Activated CD4-positive, alpha-beta T cell treated with anti-CD3 and anti-CD28 coated beads for 36 hours (primary cell): ENCODE measurements around the gene SOS2. TPM values are rescaled to one million over a fixed set of nuclear protein-coding genes. Genes with fewer than 3 reads are reported as not detected.
"Not testable (repeated sequence)": the region's sequence is repeated elsewhere in the genome, so short reads cannot be mapped to it uniquely, and the experiment has no call there.

Experiments used
- ATAC-seq: fragments of 200-7000 bp; cut with Tn5 transposase; one replicate; pipeline ENCODE4 v1.10.0; 2021; ENCODE audit warnings: mild to moderate bottlenecking, moderate library complexity
- CTCF ChIA-PET: fragments of 350-600 bp; sonication (Branson Sonifier 250); formaldehyde crosslinking; loops from one replicate; lab custom pipeline; 2021; ENCODE audit warnings: antibody characterized with exemption; lab: Charles Lee
- POLR2A ChIA-PET: fragments of 350-600 bp; sonication (Branson Sonifier 250); formaldehyde crosslinking; loops from one replicate; lab custom pipeline; 2021; ENCODE audit warnings: antibody characterized with exemption, inconsistent platforms; lab: Charles Lee
- DNase-seq: peaks from one replicate; pipeline ENCODE4 v3.0.0-alpha.2; 2020
- H3K27ac Mint-ChIP-seq: one replicate; pipeline ENCODE4 v1.8.0; 2021; ENCODE audit warnings: mixed read lengths
- H3K27me3 Mint-ChIP-seq: one replicate; pipeline ENCODE4 v1.8.0; 2021; ENCODE audit warnings: mixed read lengths
- H3K36me3 Mint-ChIP-seq: one replicate; pipeline ENCODE4 v1.8.0; 2021; ENCODE audit warnings: low read depth, mixed read lengths
- H3K4me1 Mint-ChIP-seq: one replicate; pipeline ENCODE4 v1.8.0; 2021; ENCODE audit warnings: mixed read lengths
- H3K4me3 Mint-ChIP-seq: one replicate; pipeline ENCODE4 v1.8.0; 2021; ENCODE audit warnings: mild to moderate bottlenecking, moderate library complexity, mixed read lengths
- H3K9me3 Mint-ChIP-seq: one replicate; pipeline ENCODE4 v1.8.0; 2021; ENCODE audit warnings: low read depth, mixed read lengths
- intact Hi-C, 2 experiments: fragments of 100-400 bp; cut with DNase I in 1 of 2; cut with micrococcal nuclease in 1 of 2; formaldehyde crosslinking; loops; one replicate each; pipeline versions ENCODE4 v1.14.2 to v1.15.1; 2022 to 2024; cut with DNase I, micrococcal nuclease
- total RNA-seq, 2 experiments: library from RNA; stranded (reverse); gene quantifications; one replicate each; pipeline ENCODE4 v1.2.3, GENCODE V29; 2021

SOS2 gene
- total RNA-seq, 2 experiments from 2014 or later: 20.2 to 20.9 TPM

- ChIA-PET POLR2A (no interaction called here), CTCF (interaction anchor here (0.6 to 0.7 kb wide), 2 partner anchors 333 to 380 kb away, joined by 3 to 4 read pairs; no protein-coding TSS in a partner anchor)
- Mint-ChIP-seq H3K36me3 (peaks cover 2% of the 10 kb centered on the region), H3K9me3 (no peaks in the 10 kb centered on the region), H3K27me3 (no peaks in the 10 kb centered on the region), H3K27ac (no peak overlapping the region), H3K4me3 (no peak overlapping the region), H3K4me1 (no peaks in the 10 kb centered on the region)
- intact Hi-C loops: no loop called here
- ATAC-seq (no peak), DNase-seq (no peak)
Observed at GRCh38 chr14:50186107-50186506, 45.3 kb downstream of the SOS2 start.

GRCh38 chr14:50173891-50174290 lies 57.5 kb downstream of the SOS2 start:
- Mint-ChIP-seq H3K27me3 (no peaks in the 10 kb centered on the region), H3K9me3 (no peaks in the 10 kb centered on the region), H3K36me3 (peaks cover 11% of the 10 kb centered on the region), H3K4me3 (no peak overlapping the region), H3K27ac (no peak overlapping the region), H3K4me1 (no peaks in the 10 kb centered on the region)
- DNase-seq (no peak), ATAC-seq (no peak)
- ChIA-PET CTCF (no interaction called here), POLR2A (no interaction called here)
- intact Hi-C loops: no loop called here

GRCh38 chr14:50171895-50172294 lies 59.5 kb downstream of the SOS2 start:
- CTCF ChIA-PET: no interaction called here
- no peak for ATAC-seq
- H3K4me1 Mint-ChIP-seq: no peaks in the 10 kb centered on the region
- no peak for DNase-seq
- no peaks in the 10 kb centered on the region for H3K27me3 Mint-ChIP-seq
- intact Hi-C loops: no loop called here
- no peak overlapping the region for H3K4me3 Mint-ChIP-seq
- no peaks in the 10 kb centered on the region for H3K9me3 Mint-ChIP-seq
- peaks cover 3% of the 10 kb centered on the region for H3K36me3 Mint-ChIP-seq
- POLR2A ChIA-PET: no interaction called here
- H3K27ac Mint-ChIP-seq: no peak overlapping the region

- H3K27ac Mint-ChIP-seq, CTCF ChIA-PET, POLR2A ChIA-PET, H3K4me1 Mint-ChIP-seq, H3K9me3 Mint-ChIP-seq, intact Hi-C loops, DNase-seq, H3K36me3 Mint-ChIP-seq, H3K4me3 Mint-ChIP-seq, ATAC-seq, H3K27me3 Mint-ChIP-seq: not testable (repeated sequence)
Observed at GRCh38 chr14:50167381-50167780, 64.0 kb downstream of the SOS2 start.

- Mint-ChIP-seq H3K9me3 (no peaks in the 10 kb centered on the region), H3K4me1 (no peaks in the 10 kb centered on the region), H3K27ac (no peak overlapping the region), H3K27me3 (no peaks in the 10 kb centered on the region), H3K36me3 (peaks cover 21% of the 10 kb centered on the region), H3K4me3 (no peak overlapping the region)
- intact Hi-C loops: no loop called here
- ATAC-seq: no peak
- ChIA-PET CTCF (interaction anchor here (0.6 kb wide), 1 partner anchor 15 kb away, joined by 3 read pairs; no protein-coding TSS in a partner anchor), POLR2A (no interaction called here)
- DNase-seq: no peak
Observed at GRCh38 chr14:50156111-50156510, 75.3 kb downstream of the SOS2 start.

- H3K4me1 Mint-ChIP-seq: no peaks in the 10 kb centered on the region
- H3K27me3 Mint-ChIP-seq: no peaks in the 10 kb centered on the region
- DNase-seq: no peak
- CTCF ChIA-PET: no interaction called here
- no peak for ATAC-seq
- POLR2A ChIA-PET: no interaction called here
- H3K4me3 Mint-ChIP-seq: no peak overlapping the region
- H3K27ac Mint-ChIP-seq: no peak overlapping the region
- H3K9me3 Mint-ChIP-seq: no peaks in the 10 kb centered on the region
- intact Hi-C loops: no loop called here
- peaks cover 14% of the 10 kb centered on the region for H3K36me3 Mint-ChIP-seq
Observed at GRCh38 chr14:50148799-50149198, 82.6 kb downstream of the SOS2 start.

- ChIA-PET CTCF (interaction anchor here (1.9 kb wide), 1 partner anchor 14 kb away, joined by 5 read pairs; no protein-coding TSS in a partner anchor), POLR2A (no interaction called here)
- H3K4me3 Mint-ChIP-seq: no peak overlapping the region
- H3K27me3 Mint-ChIP-seq: no peaks in the 10 kb centered on the region
- DNase-seq (no peak), ATAC-seq (no peak)
- H3K27ac Mint-ChIP-seq: no peak overlapping the region
- no peaks in the 10 kb centered on the region for H3K9me3 Mint-ChIP-seq
- intact Hi-C loops: no loop called here
- peaks cover 2% of the 10 kb centered on the region for H3K36me3 Mint-ChIP-seq
- no peaks in the 10 kb centered on the region for H3K4me1 Mint-ChIP-seq
Observed at GRCh38 chr14:50139192-50139591, 92.2 kb downstream of the SOS2 start.

- Mint-ChIP-seq H3K27ac (no peak overlapping the region), H3K4me3 (no peak overlapping the region), H3K4me1 (peaks cover 5% of the 10 kb centered on the region), H3K36me3 (peaks cover 12% of the 10 kb centered on the region), H3K27me3 (no peaks in the 10 kb centered on the region), H3K9me3 (no peaks in the 10 kb centered on the region)
- ATAC-seq (no peak), DNase-seq (no peak)
- ChIA-PET POLR2A (no interaction called here), CTCF (interaction anchor here (0.7 to 3.1 kb wide), 5 partner anchors 8 to 279 kb away, joined by 3 to 17 read pairs (median 3); partner anchors contain the start of gene NEMF)
- intact Hi-C loops: loop anchor here in 1 of 2 experiments (5.0 kb wide), 1 partner anchor 94 kb away; no protein-coding TSS in a partner anchor
Observed at GRCh38 chr14:50127802-50128201, 103.6 kb downstream of the SOS2 start.

- peak; percentile 78 for ATAC-seq
- no peaks in the 10 kb centered on the region for H3K9me3 Mint-ChIP-seq
- peaks cover 10% of the 10 kb centered on the region for H3K36me3 Mint-ChIP-seq
- DNase-seq: no peak
- intact Hi-C loops: loop anchor here in 1 of 2 experiments (5.0 kb wide), 1 partner anchor 139 kb away; no protein-coding TSS in a partner anchor
- ChIA-PET CTCF (interaction anchor here (2.0 kb wide), 1 partner anchor 271 kb away, joined by 7 read pairs; the partner anchor contains the start of gene NEMF), POLR2A (no interaction called here)
- H3K27me3 Mint-ChIP-seq: no peaks in the 10 kb centered on the region
- no peak overlapping the region for H3K4me3 Mint-ChIP-seq
- H3K4me1 Mint-ChIP-seq: peaks cover 3% of the 10 kb centered on the region
- H3K27ac Mint-ChIP-seq: no peak overlapping the region
Observed at GRCh38 chr14:50123062-50123461, 108.3 kb downstream of the SOS2 start.

- Mint-ChIP-seq H3K4me1 (peaks cover 3% of the 10 kb centered on the region), H3K27me3 (no peaks in the 10 kb centered on the region), H3K27ac (no peak overlapping the region), H3K4me3 (no peak overlapping the region), H3K36me3 (peaks cover 10% of the 10 kb centered on the region), H3K9me3 (no peaks in the 10 kb centered on the region)
- ATAC-seq (no peak), DNase-seq (no peak)
- intact Hi-C loops: loop anchor here in 1 of 2 experiments (5.0 kb wide), 1 partner anchor 140 kb away; no protein-coding TSS in a partner anchor
- ChIA-PET POLR2A (no interaction called here), CTCF (interaction anchor here (0.6 to 2.0 kb wide), 4 partner anchors 35 to 488 kb away, joined by 3 to 7 read pairs (median 4); partner anchors contain the start of gene NEMF)
Observed at GRCh38 chr14:50122291-50122690, 109.1 kb downstream of the SOS2 start.

GRCh38 chr14:50121486-50121885 lies 109.9 kb downstream of the SOS2 start:
- DNase-seq: no peak
- ChIA-PET POLR2A (no interaction called here), CTCF (interaction anchor here (0.6 to 2.0 kb wide), 3 partner anchors 19 to 487 kb away, joined by 3 to 7 read pairs (median 3); partner anchors contain the start of gene NEMF)
- no peak for ATAC-seq
- Mint-ChIP-seq H3K27ac (no peak overlapping the region), H3K27me3 (no peaks in the 10 kb centered on the region), H3K9me3 (no peaks in the 10 kb centered on the region), H3K4me1 (peaks cover 6% of the 10 kb centered on the region), H3K36me3 (peaks cover 10% of the 10 kb centered on the region), H3K4me3 (no peak overlapping the region)
- intact Hi-C loops: loop anchor here in 1 of 2 experiments (5.0 kb wide), 1 partner anchor 141 kb away; no protein-coding TSS in a partner anchor

- H3K36me3 Mint-ChIP-seq: peaks cover 29% of the 10 kb centered on the region
- ChIA-PET POLR2A (interaction anchor here (0.7 kb wide), 1 partner anchor 253 kb away, joined by 3 read pairs; no protein-coding TSS in a partner anchor), CTCF (interaction anchor here (0.9 to 8.7 kb wide), 9 partner anchors 13 to 484 kb away, joined by 3 to 111 read pairs (median 5); partner anchors contain the start of gene NEMF)
- no peak for ATAC-seq
- H3K9me3 Mint-ChIP-seq: no peaks in the 10 kb centered on the region
- no peaks in the 10 kb centered on the region for H3K27me3 Mint-ChIP-seq
- no peak overlapping the region for H3K4me3 Mint-ChIP-seq
- intact Hi-C loops: loop anchor here (2.0 to 10.0 kb wide), 8 partner anchors 113 to 483 kb away; partner anchors contain the start of genes DNAAF2 (in 2 of the 2), DMAC2L (in 1 of the 2), KLHDC1 (in 1 of the 2) and KLHDC2 (in 1 of the 2)
- no peak for DNase-seq
- no peak overlapping the region for H3K27ac Mint-ChIP-seq
- H3K4me1 Mint-ChIP-seq: peaks cover 24% of the 10 kb centered on the region
Observed at GRCh38 chr14:50117456-50117855, 113.9 kb downstream of the SOS2 start.
